ENCODE data around the gene GRID2. TPM values are rescaled to one million over a fixed set of nuclear protein-coding genes. Genes with fewer than 3 reads are reported as not detected.

GRID2 gene
- total RNA-seq, 4 donors from 2014 or later = 0.16 TPM; not detected in 3

GRCh38 chr4:93467484-93468155 is 1163.9 kb downstream of the GRID2 start:
- in situ Hi-C loops (cut with MboI; ENCODE audit: low pct_ligation_motif_present in 1 of 4, low pct_unique_long_range_greater_than_20kb in 1 of 4, low sequenced_read_pairs in 3 of 4) = no loop called here
- Histone ChIP-seq H3K27ac (no peak overlapping the region), H3K9me3 (no peaks in the 10 kb centered on the region), H3K36me3 (no peaks in the 10 kb centered on the region), H3K4me1 (no peaks in the 10 kb centered on the region), H3K4me3 (no peak overlapping the region), H3K27me3 (no peaks in the 10 kb centered on the region)
- TF ChIP-seq POLR2AphosphoS5 (IDR thresholded peaks at IDR 0.05) (no peak), CTCF (IDR thresholded peaks at IDR 0.05) (no peak), POLR2A (IDR thresholded peaks at IDR 0.05) (no peak), EP300 (IDR thresholded peaks at IDR 0.05; ENCODE audit: low read depth) (no peak)
- no peak for DNase-seq
- WGBS, 2 donors (ENCODE audit: low coverage in 1 of 2) = 69 to 71% methylated on average over 1 of the region's 1 CpG
- intact Hi-C loops (cut with DNase I; ENCODE audit: low total_unique reads) = no loop called here

GRCh38 chr4:93469560-93469959 is 1165.8 kb downstream of the GRID2 start:
- intact Hi-C loops (cut with DNase I; ENCODE audit: low total_unique reads) = no loop called here
- no peaks in the 10 kb centered on the region for H3K9me3 ChIP-seq
- TF ChIP-seq EP300 (IDR thresholded peaks at IDR 0.05; ENCODE audit: low read depth) = no peak
- no peak for TF ChIP-seq CTCF (IDR thresholded peaks at IDR 0.05)
- no peak for TF ChIP-seq POLR2AphosphoS5 (IDR thresholded peaks at IDR 0.05)
- no peak for TF ChIP-seq POLR2A (IDR thresholded peaks at IDR 0.05)
- H3K27ac ChIP-seq = no peak overlapping the region
- H3K4me1 ChIP-seq = no peaks in the 10 kb centered on the region
- DNase-seq = no peak
- no peaks in the 10 kb centered on the region for H3K36me3 ChIP-seq
- no peaks in the 10 kb centered on the region for H3K27me3 ChIP-seq
- 52 to 75% methylated on average over 3 of the region's 3 CpGs for WGBS, 2 donors (ENCODE audit: low coverage in 1 of 2)
- in situ Hi-C loops (cut with MboI; ENCODE audit: low pct_ligation_motif_present in 1 of 4, low pct_unique_long_range_greater_than_20kb in 1 of 4, low sequenced_read_pairs in 3 of 4) = no loop called here
- no peak overlapping the region for H3K4me3 ChIP-seq

GRCh38 chr4:93475730-93476129 is 1172.0 kb downstream of the GRID2 start:
- TF ChIP-seq POLR2A (IDR thresholded peaks at IDR 0.05) = no peak
- TF ChIP-seq CTCF (IDR thresholded peaks at IDR 0.05) = no peak
- no peak for TF ChIP-seq POLR2AphosphoS5 (IDR thresholded peaks at IDR 0.05)
- TF ChIP-seq EP300 (IDR thresholded peaks at IDR 0.05; ENCODE audit: low read depth) = no peak
- Histone ChIP-seq H3K27ac (no peak overlapping the region), H3K4me3 (no peak overlapping the region), H3K27me3 (no peaks in the 10 kb centered on the region), H3K36me3 (no peaks in the 10 kb centered on the region), H3K9me3 (no peaks in the 10 kb centered on the region), H3K4me1 (no peaks in the 10 kb centered on the region)
- WGBS, 2 donors (ENCODE audit: low coverage in 1 of 2) = 72 to 81% methylated on average over 2 of the region's 2 CpGs
- in situ Hi-C loops (cut with MboI; ENCODE audit: low pct_ligation_motif_present in 1 of 4, low pct_unique_long_range_greater_than_20kb in 1 of 4, low sequenced_read_pairs in 3 of 4) (no loop called here), intact Hi-C loops (cut with DNase I; ENCODE audit: low total_unique reads) (no loop called here)
- DNase-seq = no peak

GRCh38 chr4:93478805-93479204 is 1175.0 kb downstream of the GRID2 start:
- Histone ChIP-seq H3K36me3 (no peaks in the 10 kb centered on the region), H3K27ac (no peak overlapping the region), H3K9me3 (no peaks in the 10 kb centered on the region), H3K4me1 (no peaks in the 10 kb centered on the region), H3K4me3 (no peak overlapping the region), H3K27me3 (no peaks in the 10 kb centered on the region)
- in situ Hi-C loops (cut with MboI; ENCODE audit: low pct_ligation_motif_present in 1 of 4, low pct_unique_long_range_greater_than_20kb in 1 of 4, low sequenced_read_pairs in 3 of 4) = no loop called here
- 67 to 91% methylated on average over 1 of the region's 1 CpG for WGBS, 2 donors (ENCODE audit: low coverage in 1 of 2)
- no peak for TF ChIP-seq CTCF (IDR thresholded peaks at IDR 0.05)
- intact Hi-C loops (cut with DNase I; ENCODE audit: low total_unique reads) = no loop called here
- DNase-seq = no peak

Measured in transverse colon (tissue), 4 donors.